ENCODE results near the gene TRAF2. TPM values are rescaled to one million over a fixed set of nuclear protein-coding genes. Genes with fewer than 3 reads are reported as not detected.

Gene TRAF2
- total and polyA plus RNA-seq, 2 of the 8 experiments (the other 6 are each of a cell fraction or from before 2014, with no cell fraction given), result 26.9 to 50.2 TPM

DNA sequence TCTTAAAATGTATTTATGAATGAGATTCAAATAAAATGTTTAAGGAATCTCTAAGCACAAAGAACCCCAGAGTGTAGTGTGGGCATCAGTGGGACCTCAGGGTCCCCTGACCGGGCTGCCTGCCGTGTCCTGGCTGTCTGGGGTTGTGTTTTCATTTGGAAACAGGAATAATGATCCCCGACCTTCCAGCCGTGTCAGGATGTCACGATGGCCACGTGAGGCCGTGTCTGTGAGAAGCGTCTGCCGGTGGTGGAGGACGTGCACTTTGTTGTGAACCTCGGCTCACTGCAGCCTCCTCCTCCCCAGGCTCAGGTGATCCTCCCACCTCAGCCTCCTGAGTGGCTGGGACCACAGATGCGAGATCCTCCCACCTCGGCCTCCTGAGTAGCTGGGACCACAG is 4.3 kb downstream of the TRAF2 start (continued):
- TF ChIP-seq, protein P1, sequence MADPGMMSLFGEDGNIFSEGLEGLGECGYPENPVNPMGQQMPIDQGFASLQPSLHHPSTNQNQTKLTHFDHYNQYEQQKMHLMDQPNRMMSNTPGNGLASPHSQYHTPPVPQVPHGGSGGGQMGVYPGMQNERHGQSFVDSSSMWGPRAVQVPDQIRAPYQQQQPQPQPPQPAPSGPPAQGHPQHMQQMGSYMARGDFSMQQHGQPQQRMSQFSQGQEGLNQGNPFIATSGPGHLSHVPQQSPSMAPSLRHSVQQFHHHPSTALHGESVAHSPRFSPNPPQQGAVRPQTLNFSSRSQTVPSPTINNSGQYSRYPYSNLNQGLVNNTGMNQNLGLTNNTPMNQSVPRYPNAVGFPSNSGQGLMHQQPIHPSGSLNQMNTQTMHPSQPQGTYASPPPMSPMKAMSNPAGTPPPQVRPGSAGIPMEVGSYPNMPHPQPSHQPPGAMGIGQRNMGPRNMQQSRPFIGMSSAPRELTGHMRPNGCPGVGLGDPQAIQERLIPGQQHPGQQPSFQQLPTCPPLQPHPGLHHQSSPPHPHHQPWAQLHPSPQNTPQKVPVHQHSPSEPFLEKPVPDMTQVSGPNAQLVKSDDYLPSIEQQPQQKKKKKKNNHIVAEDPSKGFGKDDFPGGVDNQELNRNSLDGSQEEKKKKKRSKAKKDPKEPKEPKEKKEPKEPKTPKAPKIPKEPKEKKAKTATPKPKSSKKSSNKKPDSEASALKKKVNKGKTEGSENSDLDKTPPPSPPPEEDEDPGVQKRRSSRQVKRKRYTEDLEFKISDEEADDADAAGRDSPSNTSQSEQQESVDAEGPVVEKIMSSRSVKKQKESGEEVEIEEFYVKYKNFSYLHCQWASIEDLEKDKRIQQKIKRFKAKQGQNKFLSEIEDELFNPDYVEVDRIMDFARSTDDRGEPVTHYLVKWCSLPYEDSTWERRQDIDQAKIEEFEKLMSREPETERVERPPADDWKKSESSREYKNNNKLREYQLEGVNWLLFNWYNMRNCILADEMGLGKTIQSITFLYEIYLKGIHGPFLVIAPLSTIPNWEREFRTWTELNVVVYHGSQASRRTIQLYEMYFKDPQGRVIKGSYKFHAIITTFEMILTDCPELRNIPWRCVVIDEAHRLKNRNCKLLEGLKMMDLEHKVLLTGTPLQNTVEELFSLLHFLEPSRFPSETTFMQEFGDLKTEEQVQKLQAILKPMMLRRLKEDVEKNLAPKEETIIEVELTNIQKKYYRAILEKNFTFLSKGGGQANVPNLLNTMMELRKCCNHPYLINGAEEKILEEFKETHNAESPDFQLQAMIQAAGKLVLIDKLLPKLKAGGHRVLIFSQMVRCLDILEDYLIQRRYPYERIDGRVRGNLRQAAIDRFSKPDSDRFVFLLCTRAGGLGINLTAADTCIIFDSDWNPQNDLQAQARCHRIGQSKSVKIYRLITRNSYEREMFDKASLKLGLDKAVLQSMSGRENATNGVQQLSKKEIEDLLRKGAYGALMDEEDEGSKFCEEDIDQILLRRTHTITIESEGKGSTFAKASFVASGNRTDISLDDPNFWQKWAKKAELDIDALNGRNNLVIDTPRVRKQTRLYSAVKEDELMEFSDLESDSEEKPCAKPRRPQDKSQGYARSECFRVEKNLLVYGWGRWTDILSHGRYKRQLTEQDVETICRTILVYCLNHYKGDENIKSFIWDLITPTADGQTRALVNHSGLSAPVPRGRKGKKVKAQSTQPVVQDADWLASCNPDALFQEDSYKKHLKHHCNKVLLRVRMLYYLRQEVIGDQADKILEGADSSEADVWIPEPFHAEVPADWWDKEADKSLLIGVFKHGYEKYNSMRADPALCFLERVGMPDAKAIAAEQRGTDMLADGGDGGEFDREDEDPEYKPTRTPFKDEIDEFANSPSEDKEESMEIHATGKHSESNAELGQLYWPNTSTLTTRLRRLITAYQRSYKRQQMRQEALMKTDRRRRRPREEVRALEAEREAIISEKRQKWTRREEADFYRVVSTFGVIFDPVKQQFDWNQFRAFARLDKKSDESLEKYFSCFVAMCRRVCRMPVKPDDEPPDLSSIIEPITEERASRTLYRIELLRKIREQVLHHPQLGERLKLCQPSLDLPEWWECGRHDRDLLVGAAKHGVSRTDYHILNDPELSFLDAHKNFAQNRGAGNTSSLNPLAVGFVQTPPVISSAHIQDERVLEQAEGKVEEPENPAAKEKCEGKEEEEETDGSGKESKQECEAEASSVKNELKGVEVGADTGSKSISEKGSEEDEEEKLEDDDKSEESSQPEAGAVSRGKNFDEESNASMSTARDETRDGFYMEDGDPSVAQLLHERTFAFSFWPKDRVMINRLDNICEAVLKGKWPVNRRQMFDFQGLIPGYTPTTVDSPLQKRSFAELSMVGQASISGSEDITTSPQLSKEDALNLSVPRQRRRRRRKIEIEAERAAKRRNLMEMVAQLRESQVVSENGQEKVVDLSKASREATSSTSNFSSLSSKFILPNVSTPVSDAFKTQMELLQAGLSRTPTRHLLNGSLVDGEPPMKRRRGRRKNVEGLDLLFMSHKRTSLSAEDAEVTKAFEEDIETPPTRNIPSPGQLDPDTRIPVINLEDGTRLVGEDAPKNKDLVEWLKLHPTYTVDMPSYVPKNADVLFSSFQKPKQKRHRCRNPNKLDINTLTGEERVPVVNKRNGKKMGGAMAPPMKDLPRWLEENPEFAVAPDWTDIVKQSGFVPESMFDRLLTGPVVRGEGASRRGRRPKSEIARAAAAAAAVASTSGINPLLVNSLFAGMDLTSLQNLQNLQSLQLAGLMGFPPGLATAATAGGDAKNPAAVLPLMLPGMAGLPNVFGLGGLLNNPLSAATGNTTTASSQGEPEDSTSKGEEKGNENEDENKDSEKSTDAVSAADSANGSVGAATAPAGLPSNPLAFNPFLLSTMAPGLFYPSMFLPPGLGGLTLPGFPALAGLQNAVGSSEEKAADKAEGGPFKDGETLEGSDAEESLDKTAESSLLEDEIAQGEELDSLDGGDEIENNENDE (IDR thresholded peaks at IDR 0.05; ENCODE audit: insufficient replicate concordance, low read length), result no peak
- TF ChIP-seq NANOG (IDR thresholded peaks at IDR 0.05; ENCODE audit: insufficient read depth, low read depth, low read length, poor library complexity, severe bottlenecking), result no peak
- no peak for TF ChIP-seq SUZ12 (IDR thresholded peaks at IDR 0.05; ENCODE audit: low read length)
- TF ChIP-seq TAF7 (optimal IDR thresholded peaks at IDR 0.05; ENCODE audit: borderline replicate concordance, low read depth, low read length), result no peak

All from H1 (cell line).